HepG2 (cell line): ENCODE data around the gene ZG16. TPM values are rescaled to one million over a fixed set of nuclear protein-coding genes. Genes with fewer than 3 reads are reported as not detected.

ENCODE experiments used
- ARNT ChIP-seq: fragments of 450-650 bp; IDR thresholded peaks from 2 replicates; pipeline ENCODE4 v1.6.1; 2017
- BRF2 ChIP-seq: sonication (generic); formaldehyde crosslinking; IDR thresholded peaks from 2 replicates; pipeline ENCODE4 v1.8.1; 2022; ENCODE audit warnings: mild to moderate bottlenecking, missing genetic modification reagents
- EEA1 ChIP-seq: sonication (generic); formaldehyde crosslinking; IDR thresholded peaks from 2 replicates; pipeline ENCODE4 v1.5.1; 2020; ENCODE audit warnings: mild to moderate bottlenecking, missing genetic modification reagents, borderline replicate concordance
- GATAD2A ChIP-seq: IDR thresholded peaks from 2 replicates; pipeline ENCODE4 v1.6.1; 2016
- GFI1 ChIP-seq: sonication (generic); formaldehyde crosslinking; IDR thresholded peaks from 2 replicates; pipeline ENCODE4 v1.5.0; 2020; ENCODE audit warnings: missing genetic modification reagents, mild to moderate bottlenecking, borderline replicate concordance
- HOXA7 ChIP-seq: sonication (generic); formaldehyde crosslinking; IDR thresholded peaks from 2 replicates; pipeline ENCODE4 v1.8.1; 2022; ENCODE audit warnings: mild to moderate bottlenecking, missing genetic modification reagents, moderate library complexity
- MED8 ChIP-seq: sonication (generic); formaldehyde crosslinking; IDR thresholded peaks from 2 replicates; pipeline ENCODE4 v1.8.1; 2023; ENCODE audit warnings: mild to moderate bottlenecking, missing genetic modification reagents; ENCODE audit not compliant: insufficient replicate concordance
- MTA3 ChIP-seq: sonication (generic); formaldehyde crosslinking; IDR thresholded peaks from 2 replicates; pipeline ENCODE4 v1.4.0; 2020; ENCODE audit warnings: missing genetic modification reagents
- PTBP1 ChIP-seq: fragments of 200-400 bp; formaldehyde crosslinking; IDR thresholded peaks from 2 replicates; pipeline ENCODE4 v1.6.1; 2018; ENCODE audit warnings: low read length, low read depth; ENCODE audit not compliant: poor library complexity, severe bottlenecking
- RFX5 ChIP-seq: IDR thresholded peaks from 2 replicates; pipeline ENCODE4 v1.6.1; 2011; ENCODE audit warnings: low read depth, low read length, improper control_type of control experiment
- SKI ChIP-seq: fragments of 450-650 bp; IDR thresholded peaks from one replicate; pipeline ENCODE4 v1.6.1; 2018; ENCODE audit warnings: mild to moderate bottlenecking; ENCODE audit not compliant: partially characterized antibody
- SRSF1 ChIP-seq: fragments of 200-400 bp; formaldehyde crosslinking; optimal IDR thresholded peaks from 2 replicates; pipeline ENCODE3; 2017; ENCODE audit warnings: mild to moderate bottlenecking, low read depth, low read length, moderate library complexity
- SRSF4 ChIP-seq: fragments of 200-400 bp; formaldehyde crosslinking; IDR thresholded peaks from one replicate; pipeline ENCODE4 v1.6.1; 2018; ENCODE audit warnings: mild to moderate bottlenecking, low read depth, low read length, moderate library complexity; ENCODE audit not compliant: poor library complexity, severe bottlenecking
- STAG1 ChIP-seq: sonication (generic); formaldehyde crosslinking; IDR thresholded peaks from 2 replicates; pipeline ENCODE4 v1.4.0; 2020; ENCODE audit warnings: missing genetic modification reagents
- XRCC5 ChIP-seq: fragments of 200-400 bp; formaldehyde crosslinking; optimal IDR thresholded peaks from 2 replicates; pipeline ENCODE3; 2017; ENCODE audit warnings: mild to moderate bottlenecking, low read length
- ZBTB43 ChIP-seq: sonication (generic); formaldehyde crosslinking; conservative IDR thresholded peaks from 2 replicates; pipeline ENCODE4 v1.4.0; 2020; ENCODE audit warnings: missing genetic modification reagents
- ZFY ChIP-seq: sonication (generic); formaldehyde crosslinking; IDR thresholded peaks from 2 replicates; pipeline ENCODE4 v1.4.0; 2020; ENCODE audit warnings: missing genetic modification reagents
- ZNF619 ChIP-seq: sonication (generic); formaldehyde crosslinking; IDR thresholded peaks from 2 replicates; pipeline ENCODE4 v1.4.0; 2020; ENCODE audit warnings: mild to moderate bottlenecking, missing genetic modification reagents
- polyA plus RNA-seq, 8 experiments: library from polyadenylated mRNA; depleted of rRNA in 3 of 8; stranded (reverse) in 7 of 8; unstranded in 1 of 8; fragments of >200 nt; fragmentation: Illumina TruSeq in 4 of 8; extraction: Trizol in 4 of 8; gene quantifications; 2 replicates each; pipeline versions ENCODE4 v1.2.1 to v1.2.3, GENCODE V29; 2011 to 2016; ENCODE audit warnings: low read depth in 4 of 8, missing spikeins in 1 of 8, mixed read lengths in 1 of 8; ENCODE audit not compliant: insufficient read depth in 1 of 8
- total RNA-seq, 5 experiments: library from RNA; depleted of rRNA; stranded (reverse); fragments of >200 nt; fragmentation: Illumina TruSeq; extraction: Trizol; gene quantifications; 2 replicates each; pipeline ENCODE4 v1.2.3, GENCODE V29; 2016; ENCODE audit warnings: low read depth in 1 of 5
- TF ChIP-seq, protein P1 (sequence below): sonication (generic); formaldehyde crosslinking; IDR thresholded peaks from 2 replicates; pipeline ENCODE4 v1.8.0; 2023; ENCODE audit warnings: mild to moderate bottlenecking, missing genetic modification reagents
- TF ChIP-seq, protein P2 (sequence below): sonication (generic); formaldehyde crosslinking; IDR thresholded peaks from 2 replicates; pipeline ENCODE4 v1.4.0; 2020; ENCODE audit warnings: missing genetic modification reagents, borderline replicate concordance
- TF ChIP-seq, protein P3 (sequence below): sonication (generic); formaldehyde crosslinking; conservative IDR thresholded peaks from 2 replicates; pipeline ENCODE4 v1.4.0; 2020; ENCODE audit warnings: mild to moderate bottlenecking, missing genetic modification reagents, moderate library complexity

Gene ZG16
- total and polyA plus RNA-seq, 2 of the 13 experiments (the other 11 are each of a cell fraction or from before 2014, with no cell fraction given), result 0.04 to 0.07 TPM

DNA sequence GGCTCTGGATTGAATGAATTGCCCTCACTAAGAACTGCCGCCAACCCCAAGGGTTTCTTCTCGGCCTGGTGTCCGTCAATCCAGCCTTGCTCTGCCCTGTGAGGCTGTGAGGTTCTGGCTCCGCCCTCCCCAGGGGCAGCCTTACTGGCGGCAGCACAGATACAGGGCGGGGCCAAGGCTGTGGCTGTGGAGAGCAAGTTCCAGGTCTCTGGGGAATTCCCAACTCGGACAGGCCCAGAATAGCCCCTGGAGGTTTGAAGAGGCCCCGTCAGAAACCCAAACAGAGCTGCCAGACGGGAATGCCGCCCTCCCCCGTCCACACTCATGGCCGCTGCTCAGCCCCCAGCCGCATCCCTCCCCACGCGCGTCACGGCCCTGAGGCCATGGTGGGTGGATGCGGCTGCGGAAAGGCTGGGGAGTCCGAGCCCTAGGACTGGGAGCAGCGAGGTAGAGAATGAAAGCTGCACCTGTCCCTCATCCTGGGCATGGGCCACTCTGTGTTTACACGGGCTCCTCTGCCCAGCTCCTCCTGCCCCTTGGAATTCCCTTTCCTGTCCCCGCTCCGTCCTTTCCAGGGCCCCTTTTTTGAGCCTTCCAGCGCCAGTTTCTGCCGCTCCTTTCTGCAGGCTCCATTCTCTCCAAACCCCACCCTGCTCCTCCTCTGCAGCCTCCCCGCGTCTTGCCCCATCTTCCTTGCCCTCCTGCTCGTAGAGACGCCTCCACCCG lies 33.3 kb downstream of the ZG16 start (continued):
- peak; percentile 97 for TF ChIP-seq ZNF619 (CRISPR knock-in tag)
- TF ChIP-seq HOXA7 (CRISPR knock-in tag), result no peak
- no peak for TF ChIP-seq ARNT
- peak; percentile 71 for TF ChIP-seq XRCC5
- peak; percentile 49; the same call in 1 of the 2 replicates for TF ChIP-seq ZFY
- no peak for TF ChIP-seq RFX5
- TF ChIP-seq STAG1 (CRISPR knock-in tag), result peak; percentile 8; the same call in 1 of the 2 replicates
- TF ChIP-seq BRF2, result no peak
- peak; percentile 54 for TF ChIP-seq PTBP1
- TF ChIP-seq, protein P1, sequence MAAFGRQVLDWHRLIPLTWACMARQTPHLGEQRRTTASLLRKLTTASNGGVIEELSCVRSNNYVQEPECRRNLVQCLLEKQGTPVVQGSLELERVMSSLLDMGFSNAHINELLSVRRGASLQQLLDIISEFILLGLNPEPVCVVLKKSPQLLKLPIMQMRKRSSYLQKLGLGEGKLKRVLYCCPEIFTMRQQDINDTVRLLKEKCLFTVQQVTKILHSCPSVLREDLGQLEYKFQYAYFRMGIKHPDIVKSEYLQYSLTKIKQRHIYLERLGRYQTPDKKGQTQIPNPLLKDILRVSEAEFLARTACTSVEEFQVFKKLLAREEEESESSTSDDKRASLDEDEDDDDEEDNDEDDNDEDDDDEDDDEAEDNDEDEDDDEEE, result 0 out of 2 replicates have a peak, but pooled peaks have one; percentile 24
- TF ChIP-seq, protein P2, sequence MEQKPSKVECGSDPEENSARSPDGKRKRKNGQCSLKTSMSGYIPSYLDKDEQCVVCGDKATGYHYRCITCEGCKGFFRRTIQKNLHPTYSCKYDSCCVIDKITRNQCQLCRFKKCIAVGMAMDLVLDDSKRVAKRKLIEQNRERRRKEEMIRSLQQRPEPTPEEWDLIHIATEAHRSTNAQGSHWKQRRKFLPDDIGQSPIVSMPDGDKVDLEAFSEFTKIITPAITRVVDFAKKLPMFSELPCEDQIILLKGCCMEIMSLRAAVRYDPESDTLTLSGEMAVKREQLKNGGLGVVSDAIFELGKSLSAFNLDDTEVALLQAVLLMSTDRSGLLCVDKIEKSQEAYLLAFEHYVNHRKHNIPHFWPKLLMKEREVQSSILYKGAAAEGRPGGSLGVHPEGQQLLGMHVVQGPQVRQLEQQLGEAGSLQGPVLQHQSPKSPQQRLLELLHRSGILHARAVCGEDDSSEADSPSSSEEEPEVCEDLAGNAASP, result peak; percentile 39; the same call in 1 of the 2 replicates
- peak; percentile 78 for TF ChIP-seq SRSF1
- TF ChIP-seq SRSF4, result peak; percentile 62
- peak; percentile 30 for TF ChIP-seq SKI
- no peak for TF ChIP-seq MTA3
- TF ChIP-seq, protein P3, sequence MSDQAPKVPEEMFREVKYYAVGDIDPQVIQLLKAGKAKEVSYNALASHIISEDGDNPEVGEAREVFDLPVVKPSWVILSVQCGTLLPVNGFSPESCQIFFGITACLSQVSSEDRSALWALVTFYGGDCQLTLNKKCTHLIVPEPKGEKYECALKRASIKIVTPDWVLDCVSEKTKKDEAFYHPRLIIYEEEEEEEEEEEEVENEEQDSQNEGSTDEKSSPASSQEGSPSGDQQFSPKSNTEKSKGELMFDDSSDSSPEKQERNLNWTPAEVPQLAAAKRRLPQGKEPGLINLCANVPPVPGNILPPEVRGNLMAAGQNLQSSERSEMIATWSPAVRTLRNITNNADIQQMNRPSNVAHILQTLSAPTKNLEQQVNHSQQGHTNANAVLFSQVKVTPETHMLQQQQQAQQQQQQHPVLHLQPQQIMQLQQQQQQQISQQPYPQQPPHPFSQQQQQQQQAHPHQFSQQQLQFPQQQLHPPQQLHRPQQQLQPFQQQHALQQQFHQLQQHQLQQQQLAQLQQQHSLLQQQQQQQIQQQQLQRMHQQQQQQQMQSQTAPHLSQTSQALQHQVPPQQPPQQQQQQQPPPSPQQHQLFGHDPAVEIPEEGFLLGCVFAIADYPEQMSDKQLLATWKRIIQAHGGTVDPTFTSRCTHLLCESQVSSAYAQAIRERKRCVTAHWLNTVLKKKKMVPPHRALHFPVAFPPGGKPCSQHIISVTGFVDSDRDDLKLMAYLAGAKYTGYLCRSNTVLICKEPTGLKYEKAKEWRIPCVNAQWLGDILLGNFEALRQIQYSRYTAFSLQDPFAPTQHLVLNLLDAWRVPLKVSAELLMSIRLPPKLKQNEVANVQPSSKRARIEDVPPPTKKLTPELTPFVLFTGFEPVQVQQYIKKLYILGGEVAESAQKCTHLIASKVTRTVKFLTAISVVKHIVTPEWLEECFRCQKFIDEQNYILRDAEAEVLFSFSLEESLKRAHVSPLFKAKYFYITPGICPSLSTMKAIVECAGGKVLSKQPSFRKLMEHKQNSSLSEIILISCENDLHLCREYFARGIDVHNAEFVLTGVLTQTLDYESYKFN (CRISPR knock-in tag), result peak; percentile 62
- TF ChIP-seq EEA1 (CRISPR knock-in tag), result no peak
- peak; percentile 33; the same call in 1 of the 2 replicates for TF ChIP-seq ZBTB43
- no peak for TF ChIP-seq MED8 (CRISPR knock-in tag)
- TF ChIP-seq GFI1, result peak; percentile 76; the same call in 1 of the 2 replicates
- TF ChIP-seq GATAD2A, result peak; percentile 41; the same call in 1 of the 2 replicates
